Liver (tissue), 9 donors: ENCODE results near the gene CCSER2. TPM values are rescaled to one million over a fixed set of nuclear protein-coding genes. Genes with fewer than 3 reads are reported as not detected.

Source experiments
- DNase-seq: peaks from one replicate; pipeline ENCODE4 v3.0.0-alpha.2; 2017; ENCODE audit warnings: low spot score
- H3K27ac ChIP-seq, 2 donors: one replicate each; pipeline ENCODE4 v1.7.0; 2013; ENCODE audit warnings: inconsistent platforms in 2 of 2, low read length in 2 of 2, control low read depth in 1 of 2, low read depth in 1 of 2, mild to moderate bottlenecking in 1 of 2
- H3K27me3 ChIP-seq, 4 donors: one replicate each; pipeline versions ENCODE4 v1.6.1 to v1.7.0; 2013; ENCODE audit warnings: low read length in 3 of 4, inconsistent platforms in 1 of 4, mild to moderate bottlenecking in 1 of 4, moderate library complexity in 1 of 4; ENCODE audit not compliant: control insufficient read depth in 4 of 4, insufficient read depth in 4 of 4
- H3K36me3 ChIP-seq, 4 donors: one replicate each; pipeline versions ENCODE4 v1.6.1 to v1.7.0; 2013; ENCODE audit warnings: low read length in 3 of 4, mild to moderate bottlenecking in 3 of 4, low read depth in 1 of 4, moderate library complexity in 1 of 4; ENCODE audit not compliant: control insufficient read depth in 4 of 4, insufficient read depth in 3 of 4
- H3K4me1 ChIP-seq, 4 donors: one replicate each; pipeline versions ENCODE4 v1.6.1 to v1.7.0; 2013; ENCODE audit warnings: low read length in 3 of 4, mild to moderate bottlenecking in 3 of 4, moderate library complexity in 1 of 4; ENCODE audit not compliant: control insufficient read depth in 4 of 4, insufficient read depth in 4 of 4
- H3K4me3 ChIP-seq, 3 donors: one replicate each; pipeline versions ENCODE4 v1.6.1 to v1.7.0; 2013; ENCODE audit warnings: low read length in 3 of 3, control low read depth in 1 of 3, low read depth in 1 of 3, mild to moderate bottlenecking in 1 of 3
- H3K9ac ChIP-seq, 2 donors: one replicate each; pipeline ENCODE4 v1.7.0; 2013; ENCODE audit warnings: low read length in 2 of 2, mild to moderate bottlenecking in 2 of 2, moderate library complexity in 2 of 2, control low read depth in 1 of 2, low read depth in 1 of 2
- H3K9me3 ChIP-seq, 4 donors: one replicate each; pipeline versions ENCODE4 v1.6.1 to v1.7.0; 2013; ENCODE audit warnings: low read length in 3 of 4; ENCODE audit not compliant: control insufficient read depth in 4 of 4
- ATF3 ChIP-seq: IDR thresholded peaks from 2 replicates; pipeline ENCODE4 v1.6.1; 2016; ENCODE audit warnings: antibody characterized with exemption
- FOXA1 ChIP-seq: IDR thresholded peaks from 2 replicates; pipeline ENCODE4 v1.6.1; 2016; ENCODE audit warnings: antibody characterized with exemption
- JUND ChIP-seq, 2 donors: IDR thresholded peaks; 2 replicates each; pipeline ENCODE4 v1.6.1; 2016; ENCODE audit warnings: antibody characterized with exemption in 2 of 2
- RAD21 ChIP-seq, 2 donors: IDR thresholded peaks; 2 replicates each; pipeline ENCODE4 v1.6.1; 2016; ENCODE audit warnings: antibody characterized with exemption in 2 of 2, mild to moderate bottlenecking in 2 of 2
- REST ChIP-seq: IDR thresholded peaks from 2 replicates; pipeline ENCODE4 v1.6.1; 2016; ENCODE audit warnings: antibody characterized with exemption, mild to moderate bottlenecking
- RXRA ChIP-seq, 2 donors: IDR thresholded peaks; 2 replicates each; pipeline ENCODE4 v1.6.1; 2017 to 2018; ENCODE audit warnings: antibody characterized with exemption in 2 of 2, mild to moderate bottlenecking in 1 of 2
- SP1 ChIP-seq: IDR thresholded peaks from 2 replicates; pipeline ENCODE4 v1.6.1; 2018; ENCODE audit warnings: antibody characterized with exemption, mild to moderate bottlenecking
- YY1 ChIP-seq: IDR thresholded peaks from 2 replicates; pipeline ENCODE4 v1.6.1; 2016; ENCODE audit warnings: antibody characterized with exemption, mild to moderate bottlenecking
- ZBTB33 ChIP-seq: IDR thresholded peaks from 2 replicates; pipeline ENCODE4 v1.6.1; 2016; ENCODE audit warnings: antibody characterized with exemption
- WGBS: extraction: QIAGEN DNeasy Blood & Tissue Kit; methylation state at CpG from one replicate; pipeline ENCODE4 v1.1.7; 2013; 5-methylcytosine and 5-hydroxymethylcytosine counted together
- polyA plus RNA-seq, 2 donors: library from polyadenylated mRNA; stranded (reverse) in 1 of 2; unstranded in 1 of 2; fragments of 200-250 nt in 1 of 2; fragments of >200 nt in 1 of 2; fragmentation: Nextera tagmentation in 1 of 2; extraction: Ambion mirVana in 1 of 2; gene quantifications; one replicate each; pipeline versions ENCODE4 v1.2.1 to v1.2.3, GENCODE V29; 2013 to 2015
- total RNA-seq, 2 donors: library from RNA; depleted of rRNA; stranded (reverse); fragments of >200 nt; gene quantifications; one replicate each; pipeline ENCODE4 v1.2.3, GENCODE V29; 2014
- TF ChIP-seq, protein P1 (sequence below): IDR thresholded peaks from 2 replicates; pipeline ENCODE4 v1.6.1; 2016; ENCODE audit warnings: antibody characterized with exemption
- donor health status: healthy.
- donor health status: healthy.
- donor health status: healthy.
- donor health status: healthy.
- donor health status: healthy.

The CCSER2 gene
- total and polyA plus RNA-seq, 4 donors, result 5.6 to 18.2 (median 12.1) TPM

- Histone ChIP-seq H3K27ac (no peak overlapping the region), H3K4me1 (no peaks in the 10 kb centered on the region), H3K27me3 (no peaks in the 10 kb centered on the region), H3K9me3 (no peaks in the 10 kb centered on the region), H3K36me3 (peaks cover 0 to 2% (median 0%) of the 10 kb centered on the region in 4 donors), H3K9ac (no peak overlapping the region), H3K4me3 (no peak overlapping the region)
- DNase-seq, result no peak
- no peak for TF ChIP-seq RXRA (IDR thresholded peaks at IDR 0.05)
- 94% methylated on average over 3 of the region's 3 CpGs for WGBS
These were observed 190.8 kb downstream of the CCSER2 start for GRCh38 chr10:84519235-84519634.

DNA sequence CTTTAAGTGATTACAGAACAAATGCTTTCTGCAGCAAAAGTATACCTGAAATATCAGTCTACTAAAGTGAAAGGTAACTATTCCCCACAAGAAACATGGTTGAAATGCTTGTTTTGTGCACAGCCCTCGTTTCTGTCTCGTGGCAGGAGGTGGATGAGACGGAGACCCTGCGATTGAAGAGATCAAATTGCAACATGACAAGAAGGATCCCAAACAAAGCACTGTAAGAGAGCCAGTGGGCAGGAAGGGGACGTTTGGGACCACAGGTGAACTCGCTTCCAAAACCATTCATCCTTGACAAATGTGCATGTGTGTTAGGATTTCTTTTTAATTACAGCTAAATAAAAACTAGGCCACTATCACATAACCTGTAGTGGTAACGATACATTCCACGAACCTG lies 192.6 kb downstream of the CCSER2 start:
- Histone ChIP-seq H3K9ac (no peak overlapping the region), H3K9me3 (no peaks in the 10 kb centered on the region), H3K36me3 (peaks cover 0 to 2% (median 0%) of the 10 kb centered on the region in 4 donors), H3K27ac (no peak overlapping the region), H3K4me3 (no peak overlapping the region), H3K27me3 (no peaks in the 10 kb centered on the region), H3K4me1 (no peaks in the 10 kb centered on the region)
- WGBS, result 78% methylated on average over 8 of the region's 8 CpGs
- no peak for DNase-seq
- TF ChIP-seq ZBTB33, result no peak
- no peak for TF ChIP-seq RXRA (IDR thresholded peaks at IDR 0.05)

DNA sequence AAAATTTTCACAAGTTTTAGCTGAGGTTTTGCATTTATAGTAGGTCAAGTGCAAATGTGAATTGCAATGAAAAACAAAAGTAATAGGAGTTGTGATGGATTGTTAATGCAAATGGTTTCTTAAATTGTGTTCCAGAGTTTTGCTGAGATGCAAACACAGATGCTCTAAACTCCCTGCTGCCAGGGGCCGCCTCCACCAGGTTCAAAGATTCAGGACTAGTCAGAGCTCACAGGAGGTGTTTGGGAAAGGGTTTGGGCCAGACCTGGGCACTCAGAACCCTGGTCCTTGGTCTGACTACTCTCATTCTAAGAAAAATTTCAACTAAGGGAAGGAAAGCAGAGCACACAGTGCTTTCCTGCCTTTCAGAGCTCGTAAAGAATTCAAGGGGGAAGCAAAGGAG lies 193.1 kb downstream of the CCSER2 start:
- Histone ChIP-seq H3K9me3 (no peaks in the 10 kb centered on the region), H3K36me3 (no peaks in the 10 kb centered on the region), H3K4me3 (no peak overlapping the region), H3K27ac (no peak overlapping the region), H3K27me3 (no peaks in the 10 kb centered on the region), H3K9ac (no peak overlapping the region), H3K4me1 (no peaks in the 10 kb centered on the region)
- WGBS, result 86% methylated on average over 2 of the region's 2 CpGs
- TF ChIP-seq, protein P1, sequence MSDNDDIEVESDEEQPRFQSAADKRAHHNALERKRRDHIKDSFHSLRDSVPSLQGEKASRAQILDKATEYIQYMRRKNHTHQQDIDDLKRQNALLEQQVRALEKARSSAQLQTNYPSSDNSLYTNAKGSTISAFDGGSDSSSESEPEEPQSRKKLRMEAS, result no peak
- no peak for TF ChIP-seq RXRA (IDR thresholded peaks at IDR 0.05)
- no peak for TF ChIP-seq FOXA1
- TF ChIP-seq JUND (IDR thresholded peaks at IDR 0.05), result no peak
- no peak for TF ChIP-seq RAD21 (IDR thresholded peaks at IDR 0.05)
- TF ChIP-seq ATF3, result no peak
- no peak for TF ChIP-seq REST
- TF ChIP-seq SP1, result no peak
- no peak for TF ChIP-seq YY1
- DNase-seq, result no peak
